GM06990 (cell line): ENCODE measurements around the gene MMRN2.

ENCODE experiments used
- DNase-seq: peaks from one replicate; pipeline ENCODE4 v3.0.0-alpha.2; 2011; ENCODE audit not compliant: insufficient read length; ENCODE audit errors: extremely low read depth
- H3K27me3 ChIP-seq: replicated peaks from 2 replicates; pipeline ENCODE4 v1.6.0; 2011; ENCODE audit warnings: low read length; ENCODE audit not compliant: control insufficient read depth, insufficient read depth
- H3K36me3 ChIP-seq: 2 replicates; pipeline ENCODE4 v1.5.1; 2011; ENCODE audit warnings: low read length; ENCODE audit not compliant: control insufficient read depth, insufficient read depth
- H3K4me3 ChIP-seq: replicated peaks from 2 replicates; pipeline ENCODE4 v1.5.1; 2011; ENCODE audit warnings: low read depth, mild to moderate bottlenecking, control low read depth, low read length
- CTCF ChIP-seq: IDR thresholded peaks from 2 replicates; pipeline ENCODE4 v1.5.1; 2011; ENCODE audit warnings: low read length, control low read depth, mild to moderate bottlenecking, inconsistent platforms; ENCODE audit not compliant: insufficient read depth, poor library complexity, severe bottlenecking

Gene MMRN2

GRCh38 chr10:86965986-86966654 lies 8.7 kb upstream of the MMRN2 start:
- Histone ChIP-seq H3K4me3 (no peak overlapping the region), H3K27me3 (no peaks in the 10 kb centered on the region), H3K36me3 (no peaks in the 10 kb centered on the region)
- TF ChIP-seq CTCF = no peak
- DNase-seq = peak; percentile 52

- no peak for DNase-seq
- H3K36me3 ChIP-seq = no peaks in the 10 kb centered on the region
- no peak for TF ChIP-seq CTCF
- no peaks in the 10 kb centered on the region for H3K27me3 ChIP-seq
- H3K4me3 ChIP-seq = no peak overlapping the region
Observed at GRCh38 chr10:86964847-86965190, 7.4 kb upstream of the MMRN2 start.

GRCh38 chr10:86964061-86964846 lies 6.8 kb upstream of the MMRN2 start:
- no peaks in the 10 kb centered on the region for H3K27me3 ChIP-seq
- no peaks in the 10 kb centered on the region for H3K36me3 ChIP-seq
- H3K4me3 ChIP-seq = no peak overlapping the region
- DNase-seq = peak; percentile 18
- no peak for TF ChIP-seq CTCF

- Histone ChIP-seq H3K27me3 (no peaks in the 10 kb centered on the region), H3K4me3 (no peak overlapping the region), H3K36me3 (no peaks in the 10 kb centered on the region)
- DNase-seq = no peak
- TF ChIP-seq CTCF = no peak
Observed at GRCh38 chr10:86963341-86963919, 6.0 kb upstream of the MMRN2 start.

GRCh38 chr10:86962981-86963310 lies 5.5 kb upstream of the MMRN2 start:
- Histone ChIP-seq H3K36me3 (no peaks in the 10 kb centered on the region), H3K4me3 (no peak overlapping the region), H3K27me3 (no peaks in the 10 kb centered on the region)
- DNase-seq = no peak
- no peak for TF ChIP-seq CTCF
